Thoracic aorta (tissue), 2 donors: ENCODE data around the gene SMDT1. TPM values are rescaled to one million over a fixed set of nuclear protein-coding genes. Genes with fewer than 3 reads are reported as not detected.
A peak's percentile ranks its signal among the peaks of the same experiment; 100 is the strongest.
"Not testable (repeated sequence)": the region's sequence is repeated elsewhere in the genome, so short reads cannot be mapped to it uniquely, and the experiment has no call there.

Source experiments
- ATAC-seq: fragments of 150-250 bp; one replicate; pipeline ENCODE4 v1.8.0; 2017; ENCODE audit warnings: low read depth; ENCODE audit not compliant: insufficient number of reproducible peaks, low FRiP score
- DNase-seq: peaks from one replicate; pipeline ENCODE4 v3.0.0-alpha.2; 2020; ENCODE audit warnings: low spot score
- H3K27ac ChIP-seq, 2 donors: fragments of 200-600 bp; sonication (generic); 1 replicate in 1 of 2; 2 replicates in 1 of 2; pipeline ENCODE4 v1.5.1; 2016; ENCODE audit warnings: mild to moderate bottlenecking in 2 of 2, moderate library complexity in 2 of 2
- H3K27me3 ChIP-seq: fragments of 200-600 bp; sonication (generic); replicated peaks from 2 replicates; pipeline ENCODE4 v1.6.0; 2016; ENCODE audit warnings: mild to moderate bottlenecking; ENCODE audit not compliant: insufficient read depth
- H3K36me3 ChIP-seq: fragments of 200-600 bp; sonication (generic); one replicate; pipeline ENCODE4 v1.5.1; 2016
- H3K4me1 ChIP-seq, 2 donors: fragments of 200-600 bp; sonication (generic); 1 replicate in 1 of 2; 2 replicates in 1 of 2; pipeline versions ENCODE4 v1.5.1 to v1.6.0; 2016; ENCODE audit warnings: low read depth in 2 of 2, mild to moderate bottlenecking in 1 of 2; ENCODE audit not compliant: control insufficient read depth in 1 of 2
- H3K4me3 ChIP-seq: fragments of 200-600 bp; sonication (generic); 2 replicates; pipeline ENCODE4 v1.5.1; 2016; ENCODE audit warnings: mild to moderate bottlenecking
- H3K9me3 ChIP-seq: fragments of 200-600 bp; sonication (generic); 2 replicates; pipeline ENCODE4 v1.5.1; 2016
- CTCF ChIP-seq: fragments of 200-600 bp; sonication (generic); IDR thresholded peaks from one replicate; pipeline ENCODE4 v1.5.1; 2019; ENCODE audit warnings: antibody characterized with exemption
- total RNA-seq, 2 donors: library from RNA; depleted of rRNA; stranded (reverse); fragments of >200 nt; gene quantifications; one replicate each; pipeline versions ENCODE4 v1.1.0 to v1.2.3, GENCODE V29; 2016

Gene SMDT1
- total RNA-seq, 2 donors from 2014 or later: 6.1 to 17.1 TPM

- no peak for TF ChIP-seq CTCF
- H3K27me3 ChIP-seq: no peaks in the 10 kb centered on the region
- ATAC-seq: no peak
- no peak overlapping the region for H3K4me3 ChIP-seq
- peaks cover 37% of the 10 kb centered on the region for H3K36me3 ChIP-seq
- no peak overlapping the region for H3K27ac ChIP-seq
- H3K4me1 ChIP-seq: peaks cover 5 to 28% of the 10 kb centered on the region in 2 donors
- no peak for DNase-seq
- no peaks in the 10 kb centered on the region for H3K9me3 ChIP-seq
Observed at GRCh38 chr22:42084874-42085273, 5.4 kb downstream of the SMDT1 start.

GRCh38 chr22:42086051-42086450 is 6.6 kb downstream of the SMDT1 start:
- ATAC-seq: no peak
- Histone ChIP-seq H3K9me3 (no peaks in the 10 kb centered on the region), H3K4me1 (peaks cover 5 to 25% of the 10 kb centered on the region in 2 donors), H3K4me3 (no peak overlapping the region), H3K27ac (no peak overlapping the region), H3K27me3 (no peaks in the 10 kb centered on the region), H3K36me3 (peaks cover 37% of the 10 kb centered on the region)
- no peak for DNase-seq
- TF ChIP-seq CTCF: no peak

GRCh38 chr22:42090596-42091454 is 11.3 kb downstream of the SMDT1 start, which contains the start of gene NDUFA6:
NDUFA6 (minus strand) TSS chr22:42090772; CDS start chr22:42090744, 28 bp downstream.
- no peaks in the 10 kb centered on the region for H3K27me3 ChIP-seq
- peaks cover 9 to 27% of the 10 kb centered on the region in 2 donors for H3K4me1 ChIP-seq
- H3K27ac ChIP-seq: peak within 1 kb of the TSS; percentile 90 to 91
- H3K9me3 ChIP-seq: no peaks in the 10 kb centered on the region
- peak; percentile 84 for TF ChIP-seq CTCF
- peak; percentile 98 for DNase-seq
- ATAC-seq: peak; percentile 99
- peak within 1 kb of the TSS; percentile 83 for H3K4me3 ChIP-seq
- peaks cover 7% of the 10 kb centered on the region for H3K36me3 ChIP-seq

GRCh38 chr22:42091455-42091782 is 11.9 kb downstream of the SMDT1 start:
- DNase-seq: no peak
- TF ChIP-seq CTCF: no peak
- Histone ChIP-seq H3K4me1 (peaks cover 9 to 27% of the 10 kb centered on the region in 2 donors), H3K36me3 (peaks cover 6% of the 10 kb centered on the region), H3K27me3 (no peaks in the 10 kb centered on the region), H3K4me3 (peak overlapping the region; percentile 83), H3K27ac (peak overlapping the region; percentile 86 to 91), H3K9me3 (no peaks in the 10 kb centered on the region)
- ATAC-seq: no peak

- H3K4me1 ChIP-seq: no peaks in the 10 kb centered on the region
- H3K9me3 ChIP-seq: peaks cover 30% of the 10 kb centered on the region
- no peak overlapping the region for H3K4me3 ChIP-seq
- H3K27me3 ChIP-seq: no peaks in the 10 kb centered on the region
- H3K36me3 ChIP-seq: no peaks in the 10 kb centered on the region
- no peak for DNase-seq
- H3K27ac ChIP-seq: no peak overlapping the region
- ATAC-seq: no peak
- TF ChIP-seq CTCF: no peak
Observed at GRCh38 chr22:42101199-42101598, 21.7 kb downstream of the SMDT1 start.

- ATAC-seq, DNase-seq, H3K4me1 ChIP-seq, H3K27me3 ChIP-seq, H3K4me3 ChIP-seq, H3K27ac ChIP-seq, H3K36me3 ChIP-seq: not testable (repeated sequence)
- H3K9me3 ChIP-seq: peaks cover 30% of the 10 kb centered on the region
Observed at GRCh38 chr22:42104332-42104860, 24.9 kb downstream of the SMDT1 start.
